Stimulated activated CD8-positive, alpha-beta memory T cell treated with anti-CD3 and anti-CD28 coated beads, Interleukin-15, amount 100 ng/mL, for 24 hours (primary cell): Measurements from ENCODE around the gene BORCS5.

Experiments
- DNase-seq: peaks from one replicate; pipeline ENCODE4 v3.0.0-alpha.2; 2020; ENCODE audit warnings: low read depth

Gene BORCS5

GRCh38 chr12:12436831-12437345, 80.0 kb downstream of the BORCS5 start:
- DNase-seq, result no peak

GRCh38 chr12:12439636-12440035, 82.8 kb downstream of the BORCS5 start:
- DNase-seq, result no peak

- DNase-seq, result no peak
Measured at GRCh38 chr12:12440784-12441428, 84.0 kb downstream of the BORCS5 start.

GRCh38 chr12:12441429-12441807, 84.5 kb downstream of the BORCS5 start:
- DNase-seq, result no peak

GRCh38 chr12:12441843-12442461, 85.1 kb downstream of the BORCS5 start:
- no peak for DNase-seq

- DNase-seq, result no peak
Measured at GRCh38 chr12:12442548-12443071, 85.7 kb downstream of the BORCS5 start.

- DNase-seq, result no peak
Measured at GRCh38 chr12:12443431-12443878, 86.6 kb downstream of the BORCS5 start.

GRCh38 chr12:12445165-12445881, 88.4 kb downstream of the BORCS5 start:
- no peak for DNase-seq

GRCh38 chr12:12445882-12446181, 89.0 kb downstream of the BORCS5 start:
- no peak for DNase-seq

- no peak for DNase-seq
Measured at GRCh38 chr12:12446786-12447185, 89.9 kb downstream of the BORCS5 start.

- DNase-seq, result no peak
Measured at GRCh38 chr12:12447236-12447635, 90.4 kb downstream of the BORCS5 start.

GRCh38 chr12:12447837-12448236, 91.0 kb downstream of the BORCS5 start:
- no peak for DNase-seq

- no peak for DNase-seq
Measured at GRCh38 chr12:12449533-12450025, 92.7 kb downstream of the BORCS5 start.

GRCh38 chr12:12450043-12450471, 93.2 kb downstream of the BORCS5 start:
- DNase-seq, result no peak

GRCh38 chr12:12451098-12451497, 94.2 kb downstream of the BORCS5 start:
- DNase-seq, result no peak

GRCh38 chr12:12452326-12452902, 95.5 kb downstream of the BORCS5 start:
- no peak for DNase-seq

GRCh38 chr12:12453635-12454034, 96.8 kb downstream of the BORCS5 start:
- no peak for DNase-seq

GRCh38 chr12:12454315-12454714, 97.4 kb downstream of the BORCS5 start:
- DNase-seq, result no peak

GRCh38 chr12:12456637-12457036, 99.8 kb downstream of the BORCS5 start:
- DNase-seq, result no peak

- no peak for DNase-seq
Measured at GRCh38 chr12:12460935-12461922, 104.4 kb downstream of the BORCS5 start.

- no peak for DNase-seq
Measured at GRCh38 chr12:12461923-12462315, 105.0 kb downstream of the BORCS5 start.
